HG03097 (cell line): ENCODE data around the gene ATP6V1B1.

Experiments used
- ATAC-seq: cut with Tn5 transposase; IDR thresholded peaks from one replicate; pipeline ENCODE4 v1.9.1; 2021; ENCODE audit not compliant: unreplicated experiment, low FRiP score

The ATP6V1B1 gene

DNA sequence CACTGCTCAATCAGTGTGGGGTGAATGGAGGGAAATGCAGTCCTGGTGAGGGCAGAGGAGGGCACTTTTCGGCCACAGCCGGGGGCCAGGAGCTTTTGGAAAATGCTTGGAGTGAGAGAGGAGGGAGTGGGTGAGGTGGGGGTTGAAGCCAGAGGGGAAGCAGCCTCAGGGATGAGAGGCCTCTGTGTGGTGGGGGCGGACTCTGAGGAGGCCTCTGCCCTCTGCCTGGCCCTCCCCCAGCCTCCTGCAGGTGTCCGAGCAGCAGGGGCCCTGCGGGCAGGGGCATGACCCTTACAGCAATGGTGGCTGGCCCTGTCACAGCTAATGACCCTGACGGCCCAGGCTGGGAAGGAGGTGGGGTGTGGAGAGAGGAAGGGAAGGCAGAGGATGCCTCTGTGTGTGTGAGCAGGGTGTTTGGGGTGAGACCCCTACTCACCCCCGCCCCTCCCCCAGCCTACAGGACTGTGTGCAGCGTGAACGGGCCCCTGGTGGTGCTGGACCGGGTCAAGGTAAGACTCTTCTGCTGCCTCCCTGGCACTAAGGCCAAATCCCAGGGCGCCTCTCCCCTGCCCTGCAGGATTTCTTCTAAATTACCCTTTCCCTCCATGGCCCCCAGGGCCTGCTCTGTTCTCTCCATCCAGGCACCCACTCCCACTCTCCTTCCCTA is 7.6 kb downstream of the ATP6V1B1 start:
- ATAC-seq: no peak

DNA sequence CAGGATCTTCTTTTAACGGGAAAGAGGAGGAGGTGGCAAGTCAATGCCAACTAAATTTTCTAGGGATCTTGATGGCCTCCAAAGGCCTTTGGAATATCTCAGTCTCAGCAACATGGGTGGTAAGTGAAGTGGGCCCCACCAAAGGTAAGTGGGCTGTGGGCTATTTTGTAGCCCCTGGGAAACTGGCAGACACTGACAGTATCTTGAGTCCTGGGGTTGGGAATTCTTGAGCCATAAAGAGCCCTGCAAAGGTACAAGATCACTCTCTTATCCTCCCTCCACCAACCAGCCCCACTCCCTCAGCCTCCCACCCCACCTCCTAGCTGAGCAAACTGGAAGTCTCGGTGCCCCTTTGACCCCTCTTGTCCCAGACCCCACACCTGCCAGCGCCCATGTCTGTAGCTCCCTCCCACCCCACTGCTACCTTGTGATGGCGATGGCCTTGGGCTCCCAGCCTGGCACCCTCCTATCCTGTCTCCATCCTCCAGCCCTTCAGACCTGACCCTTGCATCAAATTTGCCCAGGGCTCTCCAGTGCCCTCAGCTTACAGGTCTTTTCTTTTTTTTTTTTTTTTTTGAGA is 8.5 kb downstream of the ATP6V1B1 start:
- ATAC-seq: no peak

DNA sequence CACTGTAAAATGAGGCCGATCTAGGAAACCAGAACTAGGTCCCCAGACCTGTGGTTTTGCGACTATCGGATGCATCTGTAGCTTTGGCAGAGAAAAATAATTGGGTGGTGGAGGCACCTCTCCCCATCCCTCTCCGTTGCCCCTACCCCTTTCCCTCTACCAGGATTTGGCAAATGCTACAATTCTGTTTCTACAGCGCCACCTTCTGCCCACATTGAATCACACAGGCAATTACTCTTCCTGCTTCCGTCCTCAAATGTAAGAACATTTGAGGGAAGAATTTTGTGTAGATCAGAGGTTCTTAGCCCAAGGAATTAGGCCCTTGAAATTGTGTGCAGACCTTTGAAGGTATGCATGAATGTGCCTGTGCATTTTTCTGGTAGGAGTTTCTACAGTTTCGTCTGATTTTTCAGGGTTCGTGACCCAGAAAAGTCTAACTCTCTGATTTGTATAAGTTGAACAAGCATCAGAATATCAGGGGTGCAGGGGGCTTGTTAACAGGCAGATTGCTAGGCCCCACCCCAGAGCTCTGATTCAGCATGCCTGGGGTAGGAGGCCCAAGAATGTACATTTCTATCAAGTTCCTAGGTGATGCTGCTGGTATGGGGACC is 11.2 kb downstream of the ATP6V1B1 start:
- no peak for ATAC-seq

DNA sequence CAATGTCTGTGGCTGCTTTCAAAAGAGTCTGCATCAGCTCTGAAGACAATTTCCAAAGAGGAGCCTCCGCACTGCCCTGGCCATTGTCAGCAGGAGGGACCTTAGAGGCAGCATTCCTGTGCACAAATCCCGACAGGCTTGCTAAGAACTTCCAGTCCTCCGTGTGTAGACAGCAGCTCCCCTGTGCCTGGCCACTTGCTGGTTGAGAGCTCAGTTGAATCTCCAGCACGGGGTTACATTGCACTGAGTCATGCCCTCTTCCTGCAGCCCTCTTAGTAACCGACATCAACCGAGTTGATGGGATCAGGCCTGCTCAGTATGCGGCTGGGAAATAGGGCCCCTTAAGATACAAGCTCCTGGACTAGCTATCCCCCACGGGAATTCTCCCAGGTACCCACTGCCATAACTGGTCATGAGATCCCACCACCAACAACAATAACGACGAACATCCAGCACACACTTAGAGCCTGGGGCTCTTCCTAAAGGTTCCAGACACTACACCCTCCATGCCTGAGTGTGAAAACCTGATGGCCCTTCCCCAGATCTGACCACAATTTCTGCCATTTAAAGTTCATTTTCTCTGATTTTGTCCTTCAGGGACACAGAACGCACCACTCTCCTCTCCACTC is 12.0 kb downstream of the ATP6V1B1 start:
- ATAC-seq: no peak

DNA sequence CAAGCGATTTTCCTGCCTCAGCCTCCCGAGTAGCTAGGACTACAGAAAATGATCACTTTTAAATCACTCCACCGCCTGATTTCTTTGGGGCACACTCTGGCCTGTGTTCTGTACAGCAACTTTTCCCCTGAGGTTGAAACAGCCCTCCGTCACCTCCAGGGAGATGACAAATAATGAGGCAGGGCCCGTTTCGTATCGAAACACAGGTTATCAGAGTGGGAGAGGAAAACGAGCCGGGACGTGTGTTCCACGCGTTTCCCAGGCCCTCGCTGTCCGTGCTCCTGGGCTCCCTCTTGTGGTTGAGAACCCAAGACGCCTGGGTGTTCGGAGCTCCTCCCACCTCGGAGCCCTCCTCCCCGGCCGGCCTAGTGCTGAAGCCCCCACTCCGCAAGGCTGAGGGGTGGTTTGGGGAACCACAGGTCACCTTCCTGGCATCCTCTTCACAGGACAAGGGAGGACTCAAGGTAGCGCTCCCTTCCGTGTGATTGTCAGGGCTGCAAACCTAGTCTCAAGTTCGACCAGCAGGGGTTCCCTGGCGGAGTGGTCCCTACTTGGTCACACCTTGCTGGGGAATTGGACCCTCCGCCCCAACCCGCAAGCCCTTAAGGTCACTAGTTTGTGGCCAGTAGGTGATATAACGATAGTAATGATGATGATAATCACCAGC is 12.8 kb downstream of the ATP6V1B1 start:
- ATAC-seq: peak; percentile 74

GRCh38 chr2:70949086-70949485 is 13.4 kb downstream of the ATP6V1B1 start:
- no peak for ATAC-seq

DNA sequence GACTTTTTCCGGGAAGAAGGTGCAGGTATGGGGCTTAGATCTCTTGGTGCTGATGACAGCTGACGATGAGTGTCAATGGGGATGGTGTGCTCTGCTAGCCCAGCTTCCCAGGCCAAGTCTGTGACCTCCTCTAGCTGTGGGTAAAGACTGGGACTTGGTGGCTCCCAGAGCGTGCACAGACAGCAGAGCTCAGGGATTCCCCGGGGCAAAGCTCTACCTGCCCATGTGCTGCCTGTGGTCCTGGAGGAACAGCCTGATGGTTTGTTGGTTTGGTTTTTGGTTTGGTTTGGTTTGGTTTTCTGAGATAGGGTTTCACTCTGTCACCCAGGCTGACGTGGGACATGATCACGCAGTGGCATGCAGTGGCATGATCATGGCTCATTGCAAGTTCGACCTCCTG is 19.2 kb downstream of the ATP6V1B1 start:
- ATAC-seq: no peak

- no peak for ATAC-seq
Observed at GRCh38 chr2:70956141-70956540, 20.4 kb downstream of the ATP6V1B1 start.

DNA sequence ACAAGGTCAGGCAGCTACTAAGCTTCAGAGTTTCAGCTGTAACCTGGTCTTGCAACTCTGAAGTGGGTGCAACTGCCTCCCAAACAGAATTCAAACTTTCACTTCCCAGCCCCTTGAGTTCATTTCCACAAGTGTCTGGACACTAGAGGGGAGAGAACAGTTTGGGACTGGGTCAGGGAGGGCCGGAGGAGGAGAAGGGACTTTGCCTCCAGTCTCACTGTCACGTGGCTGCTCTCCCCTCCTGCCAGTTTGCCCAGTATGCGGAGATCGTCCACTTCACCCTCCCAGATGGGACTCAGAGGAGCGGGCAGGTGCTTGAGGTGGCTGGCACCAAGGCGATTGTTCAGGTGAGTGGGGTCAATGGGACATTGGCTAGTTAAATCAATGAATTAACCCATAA is 22.1 kb downstream of the ATP6V1B1 start:
- no peak for ATAC-seq

- no peak for ATAC-seq
Observed at GRCh38 chr2:70958759-70959158, 23.1 kb downstream of the ATP6V1B1 start.

DNA sequence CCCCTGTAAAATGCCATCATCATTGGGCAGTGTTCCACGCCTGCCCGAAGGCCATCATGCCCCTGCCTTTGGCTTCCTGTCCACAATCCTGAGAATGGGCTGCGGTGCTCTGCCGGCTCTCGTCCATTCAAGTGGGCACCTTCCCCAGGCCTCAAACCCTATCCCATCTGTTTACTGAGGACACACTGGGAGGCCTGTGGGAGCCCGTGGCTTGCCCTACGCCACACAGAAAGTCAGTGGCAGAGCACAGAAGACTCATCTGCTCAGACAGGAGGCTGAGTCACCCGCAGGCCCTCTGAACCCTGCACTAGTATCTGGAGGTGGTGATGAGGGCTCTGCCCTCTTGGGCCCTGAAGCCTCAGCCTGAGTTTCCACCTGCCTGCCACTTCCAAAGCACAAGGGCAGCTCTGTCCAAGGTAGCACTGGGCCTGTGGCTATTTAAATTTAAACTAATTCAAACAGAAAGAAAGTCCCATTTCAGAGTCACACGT is 23.6 kb downstream of the ATP6V1B1 start:
- ATAC-seq: no peak

DNA sequence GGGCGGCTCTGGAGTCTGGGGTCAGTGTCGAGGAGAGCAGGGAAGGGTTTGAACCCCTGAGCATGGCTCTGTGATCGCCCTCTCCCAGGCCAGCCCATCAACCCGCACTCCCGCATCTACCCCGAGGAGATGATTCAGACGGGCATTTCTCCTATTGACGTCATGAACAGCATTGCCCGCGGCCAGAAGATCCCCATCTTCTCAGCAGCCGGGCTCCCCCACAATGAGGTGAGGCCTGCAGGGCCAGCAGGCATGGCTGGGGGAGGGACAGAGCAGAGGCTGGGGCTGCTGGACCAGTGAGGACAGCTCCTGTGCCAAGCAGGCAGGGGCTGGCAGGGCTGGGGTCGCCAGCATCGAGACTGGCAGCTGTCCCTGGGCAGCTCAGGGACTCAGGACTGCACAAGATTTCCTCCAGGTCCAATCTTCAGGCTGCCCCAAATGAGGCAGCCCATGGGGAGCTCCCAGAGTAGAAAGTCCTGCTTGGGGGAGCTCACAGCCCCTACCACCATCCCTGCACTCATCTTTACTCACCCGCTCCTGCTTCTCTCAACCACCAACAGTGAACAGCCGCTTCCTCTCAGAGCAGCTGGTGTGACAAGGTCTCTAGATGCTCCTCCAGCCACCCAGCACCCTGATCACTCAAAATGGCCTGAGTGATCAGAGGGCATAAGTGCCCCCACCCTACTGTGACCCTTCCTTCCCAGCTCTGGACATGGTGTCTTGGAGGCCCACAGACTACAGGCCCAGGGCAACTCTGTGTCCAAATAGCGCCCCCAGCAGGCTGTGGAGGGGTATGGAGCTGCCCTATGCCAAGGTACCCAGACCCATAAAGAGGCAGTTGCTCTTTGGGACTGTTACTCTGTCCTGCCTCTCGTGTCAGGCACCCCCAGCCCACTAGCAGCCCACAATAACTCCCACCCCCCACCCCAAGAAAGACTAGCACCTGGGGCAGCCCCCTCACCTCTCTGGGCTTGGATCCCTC is 24.4 kb downstream of the ATP6V1B1 start:
- ATAC-seq: no peak

DNA sequence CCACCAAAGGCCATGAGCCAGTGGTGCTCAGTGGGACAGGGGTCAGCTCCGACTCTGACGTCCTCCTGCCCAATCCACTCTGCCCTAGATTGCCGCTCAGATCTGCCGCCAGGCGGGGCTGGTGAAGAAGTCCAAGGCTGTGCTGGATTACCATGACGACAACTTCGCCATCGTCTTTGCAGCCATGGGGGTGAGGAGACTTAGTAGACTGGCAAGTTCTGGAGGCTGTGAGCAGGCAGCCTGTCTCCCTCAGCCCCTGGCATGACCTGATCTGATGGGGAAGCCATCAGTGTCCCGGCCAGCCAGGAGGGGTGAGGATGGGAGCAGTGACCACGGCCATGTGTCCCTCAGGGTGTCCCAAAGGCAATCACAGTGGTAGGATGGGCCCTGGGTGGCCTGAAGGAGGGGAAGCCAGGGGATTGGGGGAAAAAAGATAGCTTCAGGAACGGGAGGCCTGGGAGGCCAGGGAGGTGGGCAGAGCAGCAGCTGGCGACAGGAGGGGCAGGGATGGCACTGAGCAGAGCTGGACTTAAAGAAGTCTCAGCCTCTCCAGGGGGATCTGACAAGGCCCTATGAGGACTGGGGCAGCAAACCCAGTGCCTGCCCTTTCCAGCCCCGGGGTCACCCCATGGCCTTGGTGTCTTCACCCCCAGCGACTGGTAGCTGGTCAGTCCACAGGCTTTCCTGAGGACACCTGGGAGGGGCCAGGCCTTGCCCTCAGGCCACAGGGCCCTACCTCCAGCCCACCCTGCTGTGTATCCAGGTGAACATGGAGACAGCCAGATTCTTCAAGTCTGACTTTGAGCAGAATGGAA is 25.3 kb downstream of the ATP6V1B1 start:
- ATAC-seq: no peak

DNA sequence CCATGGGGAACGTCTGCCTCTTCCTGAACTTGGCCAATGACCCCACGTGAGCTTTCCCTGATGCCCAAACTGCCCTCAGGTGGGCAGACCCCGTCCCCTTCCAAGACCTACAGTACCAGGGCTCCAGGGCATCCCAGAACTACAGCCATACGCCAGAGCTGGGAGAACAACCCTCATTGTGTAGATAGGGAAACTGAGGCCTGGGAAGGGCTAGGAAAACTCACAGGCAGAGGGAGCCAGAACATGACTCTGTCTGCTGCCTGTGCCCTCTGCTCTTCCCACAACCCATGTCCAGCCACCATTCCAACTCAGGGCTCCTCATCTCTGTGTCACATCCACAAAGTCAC is 25.9 kb downstream of the ATP6V1B1 start:
- no peak for ATAC-seq

DNA sequence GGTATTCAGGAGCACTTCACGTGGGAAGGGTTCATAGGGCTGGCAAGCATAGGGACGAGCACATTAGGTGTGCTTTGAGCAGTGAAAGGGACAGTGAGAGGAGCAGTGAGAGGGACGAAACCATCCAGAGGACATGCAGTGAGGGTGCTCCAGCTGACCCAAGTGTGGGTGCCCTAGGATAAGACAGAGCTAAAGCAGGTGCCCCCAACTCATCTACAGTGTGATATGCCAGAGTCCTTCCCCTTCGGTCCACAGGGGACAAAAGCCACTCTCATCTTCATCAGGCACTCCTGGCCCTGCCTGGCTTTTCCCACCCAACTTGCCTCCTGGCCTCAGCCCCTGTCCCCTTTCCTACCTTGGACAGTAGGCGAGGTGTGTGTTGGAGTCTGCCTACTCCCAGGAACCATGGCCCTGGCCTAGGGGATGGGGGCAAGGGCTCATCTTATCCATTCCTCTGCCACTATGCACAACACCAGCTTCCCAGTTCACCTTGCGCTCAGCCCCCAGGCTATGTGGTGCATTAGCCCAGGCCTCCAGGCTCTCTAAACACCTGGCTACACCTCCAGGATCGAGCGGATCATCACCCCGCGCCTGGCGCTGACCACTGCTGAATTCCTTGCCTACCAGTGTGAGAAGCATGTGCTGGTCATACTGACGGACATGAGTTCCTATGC is 26.6 kb downstream of the ATP6V1B1 start:
- ATAC-seq: no peak

- ATAC-seq: no peak
Observed at GRCh38 chr2:70962885-70963878, 27.5 kb downstream of the ATP6V1B1 start.

DNA sequence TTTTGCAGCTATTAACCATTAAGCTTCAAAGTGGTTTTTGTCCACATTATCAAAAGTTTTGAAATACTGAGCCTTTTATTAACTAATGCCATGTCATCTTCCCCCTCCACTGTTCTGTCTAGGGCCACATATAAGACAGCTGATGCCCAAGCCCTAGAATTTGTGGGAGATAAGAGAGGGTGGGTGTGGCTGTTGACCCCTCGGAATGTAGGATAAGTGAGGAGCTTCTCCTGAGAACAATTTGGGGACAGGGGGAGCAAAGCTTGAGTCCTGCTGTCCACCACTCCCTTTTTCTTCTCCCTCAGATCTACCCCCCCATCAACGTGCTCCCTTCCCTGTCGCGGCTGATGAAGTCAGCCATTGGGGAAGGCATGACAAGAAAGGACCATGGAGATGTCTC is 28.4 kb downstream of the ATP6V1B1 start:
- no peak for ATAC-seq
